ENCODE data around the gene RGS3.

The RGS3 gene

DNA sequence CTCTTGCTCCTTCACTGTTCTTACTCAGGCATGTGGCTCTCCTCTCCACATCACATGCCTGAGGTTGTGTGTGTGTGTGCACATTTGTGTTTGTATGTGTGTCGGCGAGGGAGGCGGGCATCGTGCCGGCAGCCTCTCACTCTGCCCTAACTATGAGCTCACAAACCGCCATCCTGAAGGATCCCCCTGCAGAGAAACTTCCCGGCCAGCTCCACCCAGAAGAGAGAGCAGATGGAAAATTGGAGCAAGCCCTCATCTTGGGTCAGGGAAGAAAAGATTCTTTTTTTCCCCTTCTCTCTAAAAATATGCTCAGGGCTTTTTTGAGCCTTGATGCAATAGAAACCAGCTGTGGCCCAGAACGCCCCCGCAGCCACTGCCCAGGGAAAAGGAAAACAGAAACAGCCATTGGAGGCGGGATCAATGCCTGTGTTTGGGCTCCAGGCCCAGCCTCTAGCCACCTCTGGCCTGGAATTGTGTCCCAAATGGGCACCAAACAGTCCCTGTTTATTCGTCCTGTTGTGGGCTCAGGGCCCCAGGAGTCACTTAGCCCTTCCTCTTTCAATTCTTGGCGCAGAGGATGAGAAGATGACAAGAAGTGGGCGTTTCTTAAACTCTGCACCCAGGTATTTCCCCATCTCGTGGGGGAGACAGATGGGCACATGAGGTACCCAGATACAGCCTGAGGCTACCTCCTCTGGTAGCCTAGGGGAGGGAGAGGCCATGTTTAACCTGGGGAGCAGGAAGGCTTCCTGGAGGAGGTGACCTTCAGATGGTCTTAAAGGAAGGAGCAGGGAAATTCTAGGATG lies 151.5 kb downstream of the RGS3 start:
- TF ChIP-seq, protein P1, sequence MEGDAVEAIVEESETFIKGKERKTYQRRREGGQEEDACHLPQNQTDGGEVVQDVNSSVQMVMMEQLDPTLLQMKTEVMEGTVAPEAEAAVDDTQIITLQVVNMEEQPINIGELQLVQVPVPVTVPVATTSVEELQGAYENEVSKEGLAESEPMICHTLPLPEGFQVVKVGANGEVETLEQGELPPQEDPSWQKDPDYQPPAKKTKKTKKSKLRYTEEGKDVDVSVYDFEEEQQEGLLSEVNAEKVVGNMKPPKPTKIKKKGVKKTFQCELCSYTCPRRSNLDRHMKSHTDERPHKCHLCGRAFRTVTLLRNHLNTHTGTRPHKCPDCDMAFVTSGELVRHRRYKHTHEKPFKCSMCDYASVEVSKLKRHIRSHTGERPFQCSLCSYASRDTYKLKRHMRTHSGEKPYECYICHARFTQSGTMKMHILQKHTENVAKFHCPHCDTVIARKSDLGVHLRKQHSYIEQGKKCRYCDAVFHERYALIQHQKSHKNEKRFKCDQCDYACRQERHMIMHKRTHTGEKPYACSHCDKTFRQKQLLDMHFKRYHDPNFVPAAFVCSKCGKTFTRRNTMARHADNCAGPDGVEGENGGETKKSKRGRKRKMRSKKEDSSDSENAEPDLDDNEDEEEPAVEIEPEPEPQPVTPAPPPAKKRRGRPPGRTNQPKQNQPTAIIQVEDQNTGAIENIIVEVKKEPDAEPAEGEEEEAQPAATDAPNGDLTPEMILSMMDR (IDR thresholded peaks at IDR 0.05; ENCODE audit: insufficient read depth, low read depth, low read length, missing control alignments), result no peak
- DNase-seq (ENCODE audit: low read depth), result no peak
- no peak overlapping the region for H3K4me3 ChIP-seq (ENCODE audit: low read depth, low read length)

DNA sequence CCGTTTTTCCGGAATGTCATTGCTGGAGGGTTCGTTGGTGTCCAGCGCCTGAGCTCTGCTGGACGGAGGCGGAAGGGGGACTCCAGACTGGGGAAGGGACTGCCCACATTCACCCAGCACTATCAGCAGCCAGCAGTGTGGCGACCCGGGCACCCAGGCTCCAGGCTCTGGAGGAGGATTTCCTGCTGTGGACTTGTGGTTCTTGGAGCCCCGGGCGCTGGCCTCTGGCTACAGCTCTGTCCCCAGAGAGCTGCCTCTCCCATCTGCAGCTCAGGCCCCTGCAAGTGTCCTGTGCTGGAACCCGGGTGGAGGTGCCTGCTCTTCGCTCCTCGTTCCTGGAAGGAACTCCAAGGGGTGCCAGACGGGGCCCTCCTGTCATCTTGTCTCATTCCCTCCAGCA lies 152.6 kb downstream of the RGS3 start:
- no peak overlapping the region for H3K4me3 ChIP-seq (ENCODE audit: low read depth, low read length)
- no peak for DNase-seq (ENCODE audit: low read depth)

DNA sequence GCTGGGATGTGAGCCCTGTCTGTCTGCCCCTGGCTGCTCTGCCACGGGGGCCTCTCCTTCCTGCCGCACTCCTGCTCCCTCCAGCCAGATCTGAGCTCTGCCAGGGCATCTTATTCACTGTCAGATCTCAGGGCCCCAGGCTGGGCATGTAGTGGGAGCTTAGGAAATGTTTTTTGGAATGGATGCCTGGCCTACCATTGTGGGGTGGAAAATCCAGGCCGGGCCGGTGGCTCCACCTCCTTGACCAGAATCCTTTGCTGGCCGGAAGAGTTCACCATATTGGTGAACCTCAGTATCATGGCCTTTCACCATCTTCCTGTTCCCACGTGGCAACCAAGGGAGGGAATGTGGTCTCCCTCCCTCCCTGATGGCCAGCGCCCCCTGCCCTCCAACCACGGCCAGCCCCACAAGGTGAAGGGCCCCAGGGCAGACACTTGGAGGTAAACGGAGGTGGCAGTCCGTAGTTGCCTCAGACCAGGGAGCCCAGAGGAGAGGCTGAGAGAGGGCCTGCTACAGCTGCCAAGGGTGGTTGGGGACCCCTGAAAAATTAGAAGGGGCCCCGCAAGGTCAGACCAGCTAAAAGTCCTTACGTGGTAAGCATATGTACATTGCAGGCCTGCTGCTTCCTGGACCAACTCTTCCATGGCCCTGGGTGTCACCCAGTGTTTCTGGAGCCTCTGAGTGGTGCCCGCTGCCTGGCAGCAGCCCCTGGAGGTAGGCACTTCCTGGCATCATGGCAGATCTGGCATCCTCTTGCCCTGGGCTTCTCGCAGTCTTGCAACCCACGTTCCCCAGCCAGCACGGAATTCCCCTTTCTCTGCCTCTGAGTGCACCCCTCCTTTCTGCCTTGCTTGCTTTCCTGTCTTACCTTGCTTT lies 153.3 kb downstream of the RGS3 start:
- TF ChIP-seq, protein P1 (IDR thresholded peaks at IDR 0.05; ENCODE audit: insufficient read depth, low read depth, low read length, missing control alignments), result no peak
- no peak overlapping the region for H3K4me3 ChIP-seq (ENCODE audit: low read depth, low read length)
- no peak for DNase-seq (ENCODE audit: low read depth)

More for the DNA sequence above, 152.6 kb downstream of the RGS3 start:
- TF ChIP-seq, protein P1 (IDR thresholded peaks at IDR 0.05; ENCODE audit: insufficient read depth, low read depth, low read length, missing control alignments), result no peak

DNA sequence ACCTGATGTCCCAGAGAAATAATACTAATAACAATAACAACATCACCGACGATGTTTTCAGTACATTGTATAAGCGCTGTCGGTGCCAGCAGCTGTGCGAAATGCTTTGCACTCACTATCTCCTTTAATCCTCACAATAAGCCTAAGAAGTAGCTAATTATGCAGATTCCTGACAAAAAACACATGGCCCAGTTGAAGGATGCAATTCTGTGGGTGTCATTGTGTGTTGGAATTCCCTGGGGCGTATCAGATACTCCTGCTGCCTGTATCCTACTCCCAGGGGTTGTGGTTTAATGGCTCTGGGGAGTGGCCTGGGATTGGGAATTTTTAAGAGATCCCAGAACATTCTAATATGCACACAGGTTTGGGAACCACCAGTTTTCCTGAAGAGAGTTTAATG lies 154.0 kb downstream of the RGS3 start:
- H3K4me3 ChIP-seq (ENCODE audit: low read depth, low read length), result no peak overlapping the region
- no peak for DNase-seq (ENCODE audit: low read depth)
- TF ChIP-seq, protein P1 (IDR thresholded peaks at IDR 0.05; ENCODE audit: insufficient read depth, low read depth, low read length, missing control alignments), result no peak

DNA sequence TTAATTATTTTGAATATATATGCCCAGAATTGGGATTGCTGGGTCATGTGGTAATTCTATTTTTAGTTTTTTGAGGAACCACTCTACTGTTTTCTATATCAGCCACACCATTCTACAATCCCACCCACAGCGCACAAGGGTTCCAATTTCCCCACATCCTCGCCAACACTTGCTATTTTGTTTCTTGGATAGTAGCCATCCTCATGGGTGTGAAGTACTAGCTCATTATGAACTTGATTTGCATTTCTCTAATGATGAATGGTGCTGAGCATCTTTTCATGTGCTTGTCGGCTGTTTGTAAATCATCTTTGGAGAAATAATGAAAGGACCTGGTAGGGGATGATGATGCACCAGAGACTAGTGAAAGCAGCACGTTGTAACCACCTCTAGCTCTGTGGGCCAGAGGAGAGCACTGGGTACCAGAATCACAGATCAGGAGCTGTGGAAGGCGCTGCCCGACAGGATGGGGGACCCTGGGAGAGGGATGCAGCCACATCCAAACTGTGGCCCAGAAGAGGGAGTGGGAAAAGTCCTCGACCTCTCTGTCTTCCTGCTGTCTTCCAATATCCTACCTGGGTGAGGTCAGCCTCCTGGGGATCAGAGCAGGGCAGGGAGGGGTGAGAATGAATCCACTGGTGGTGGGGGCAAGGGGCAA lies 155.4 kb downstream of the RGS3 start:
- H3K4me3 ChIP-seq (ENCODE audit: low read depth, low read length), result no peak overlapping the region
- DNase-seq (ENCODE audit: low read depth), result no peak
- TF ChIP-seq, protein P1 (IDR thresholded peaks at IDR 0.05; ENCODE audit: insufficient read depth, low read depth, low read length, missing control alignments), result no peak

DNA sequence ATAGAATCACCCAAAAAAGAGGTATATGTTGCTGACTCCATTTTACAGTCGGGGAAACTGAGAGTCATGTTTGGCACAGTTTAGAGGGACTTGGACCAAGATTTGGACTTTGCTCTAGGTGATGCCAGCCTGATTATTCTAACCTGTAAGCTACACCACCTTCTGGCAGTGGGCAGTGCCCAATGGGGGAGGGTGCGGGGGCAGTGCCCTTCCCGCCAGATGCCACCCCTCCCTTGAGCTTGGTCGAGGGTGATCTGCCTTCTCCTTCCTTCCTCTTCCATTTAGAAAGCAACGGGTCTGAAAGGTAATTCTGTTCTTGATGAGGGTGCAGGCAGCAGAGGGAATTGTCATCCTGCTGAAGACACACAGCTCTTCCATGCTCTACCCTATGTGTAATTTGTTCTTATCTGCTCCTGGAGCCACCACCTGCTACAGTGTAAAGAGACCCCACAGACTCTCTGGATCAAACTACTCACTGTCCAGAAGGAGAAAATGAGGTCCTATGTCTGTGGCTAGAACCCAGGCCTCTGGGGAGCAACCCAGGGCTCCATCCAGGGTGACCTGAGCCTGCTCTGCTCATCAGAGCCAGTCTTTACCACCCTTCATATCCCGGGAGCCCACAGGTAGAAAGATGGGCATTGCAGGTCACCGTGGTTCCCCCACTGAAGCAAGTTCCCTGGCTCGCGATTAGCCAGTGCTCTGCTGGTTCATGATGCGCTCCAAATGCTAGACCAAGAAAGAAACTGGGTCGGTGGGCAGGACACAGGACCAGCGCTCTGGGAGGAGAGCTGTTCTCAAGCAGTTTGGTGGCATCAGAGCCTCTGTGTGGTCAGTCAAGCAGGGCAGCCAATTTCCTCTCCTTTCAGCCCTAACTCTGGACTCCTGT lies 156.2 kb downstream of the RGS3 start:
- TF ChIP-seq, protein P1 (IDR thresholded peaks at IDR 0.05; ENCODE audit: insufficient read depth, low read depth, low read length, missing control alignments), result no peak
- DNase-seq (ENCODE audit: low read depth), result no peak
- H3K4me3 ChIP-seq (ENCODE audit: low read depth, low read length), result no peak overlapping the region
